MM.1S (cell line): ENCODE data around the gene SEPSECS.

Experiments used
- EZH2 ChIP-seq: fragments of 300-600 bp; sonication (generic); optimal IDR thresholded peaks from 2 replicates; pipeline ENCODE3; 2017; ENCODE audit warnings: low read depth, mild to moderate bottlenecking, antibody characterized with exemption, low read length, mixed read lengths
- EZH2phosphoT487 ChIP-seq: fragments of 300-600 bp; sonication (generic); IDR thresholded peaks from 2 replicates; pipeline ENCODE4 v1.6.1; 2018; ENCODE audit warnings: antibody characterized with exemption, low read length
- TF ChIP-seq, protein P1 (sequence below): fragments of 300-600 bp; sonication (generic); IDR thresholded peaks from 2 replicates; pipeline ENCODE4 v1.5.1; 2016; ENCODE audit warnings: antibody characterized with exemption, low read length, mixed read lengths

- TF ChIP-seq, protein P1, sequence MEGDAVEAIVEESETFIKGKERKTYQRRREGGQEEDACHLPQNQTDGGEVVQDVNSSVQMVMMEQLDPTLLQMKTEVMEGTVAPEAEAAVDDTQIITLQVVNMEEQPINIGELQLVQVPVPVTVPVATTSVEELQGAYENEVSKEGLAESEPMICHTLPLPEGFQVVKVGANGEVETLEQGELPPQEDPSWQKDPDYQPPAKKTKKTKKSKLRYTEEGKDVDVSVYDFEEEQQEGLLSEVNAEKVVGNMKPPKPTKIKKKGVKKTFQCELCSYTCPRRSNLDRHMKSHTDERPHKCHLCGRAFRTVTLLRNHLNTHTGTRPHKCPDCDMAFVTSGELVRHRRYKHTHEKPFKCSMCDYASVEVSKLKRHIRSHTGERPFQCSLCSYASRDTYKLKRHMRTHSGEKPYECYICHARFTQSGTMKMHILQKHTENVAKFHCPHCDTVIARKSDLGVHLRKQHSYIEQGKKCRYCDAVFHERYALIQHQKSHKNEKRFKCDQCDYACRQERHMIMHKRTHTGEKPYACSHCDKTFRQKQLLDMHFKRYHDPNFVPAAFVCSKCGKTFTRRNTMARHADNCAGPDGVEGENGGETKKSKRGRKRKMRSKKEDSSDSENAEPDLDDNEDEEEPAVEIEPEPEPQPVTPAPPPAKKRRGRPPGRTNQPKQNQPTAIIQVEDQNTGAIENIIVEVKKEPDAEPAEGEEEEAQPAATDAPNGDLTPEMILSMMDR = no peak
- no peak for TF ChIP-seq EZH2
- TF ChIP-seq EZH2phosphoT487 = no peak
These were observed 52.3 kb downstream of the SEPSECS start for GRCh38 chr4:25107827-25108516.
